ENCODE measurements around the gene CANX.

CANX gene

DNA sequence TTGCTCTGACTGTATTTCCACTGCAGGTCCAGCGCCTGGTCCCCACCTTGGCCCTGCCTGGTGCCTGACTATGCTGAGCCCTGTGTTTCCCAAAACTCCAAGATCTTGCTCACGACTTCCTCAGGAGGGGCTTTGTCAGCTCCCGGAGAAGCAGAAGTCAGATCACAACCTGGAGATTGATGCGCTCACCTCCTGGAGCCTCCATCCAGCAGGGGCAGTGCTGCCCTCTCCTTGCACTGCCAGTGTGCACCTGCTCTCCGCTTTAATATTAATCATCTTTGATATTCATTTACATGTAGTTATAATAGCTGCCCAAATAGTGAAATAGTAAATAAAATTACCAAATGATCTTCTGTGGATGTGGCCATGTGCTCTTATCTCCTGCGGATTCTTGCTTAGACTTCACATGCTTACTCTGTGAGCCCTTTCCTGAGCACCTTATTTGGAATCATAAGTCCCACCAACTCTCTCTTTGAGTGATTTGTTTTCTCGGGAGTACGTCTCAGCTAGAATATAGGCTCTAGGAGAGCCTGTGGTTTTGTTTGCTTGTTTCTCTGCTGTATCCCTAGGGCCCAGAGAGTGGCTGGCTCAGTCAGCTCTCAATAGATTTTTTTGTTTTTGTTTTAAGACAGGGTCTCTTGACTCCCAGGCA lies 51.2 kb downstream of the CANX start:
- DNase-seq (ENCODE audit: low read depth in 2 of 2): no peak

- DNase-seq (ENCODE audit: low read depth in 2 of 2): no peak
These were observed 55.2 kb downstream of the CANX start for GRCh38 chr5:179753971-179754370.

- DNase-seq (ENCODE audit: low read depth in 2 of 2): no peak
These were observed 56.3 kb downstream of the CANX start for GRCh38 chr5:179755022-179755421.

DNA sequence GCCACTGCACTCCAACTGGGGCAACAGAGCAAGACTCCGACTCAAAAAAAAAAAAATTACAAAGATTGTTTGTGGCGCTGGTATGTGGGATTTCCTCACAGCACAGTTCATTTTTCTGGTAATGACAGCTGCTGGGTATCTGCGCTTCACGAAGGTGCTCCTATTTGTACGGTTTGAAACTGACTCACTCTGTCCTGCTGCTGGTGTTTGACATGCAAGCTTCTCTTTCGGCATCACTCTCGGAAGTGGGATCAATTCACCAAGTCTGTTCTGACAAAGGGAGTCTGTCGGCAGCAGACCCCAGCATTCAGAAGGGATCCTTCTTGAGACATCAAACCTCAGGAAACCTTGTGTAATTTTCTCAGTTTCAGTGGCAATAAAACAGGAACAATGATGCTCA lies 60.2 kb downstream of the CANX start:
- DNase-seq (ENCODE audit: low read depth in 2 of 2): no peak

DNA sequence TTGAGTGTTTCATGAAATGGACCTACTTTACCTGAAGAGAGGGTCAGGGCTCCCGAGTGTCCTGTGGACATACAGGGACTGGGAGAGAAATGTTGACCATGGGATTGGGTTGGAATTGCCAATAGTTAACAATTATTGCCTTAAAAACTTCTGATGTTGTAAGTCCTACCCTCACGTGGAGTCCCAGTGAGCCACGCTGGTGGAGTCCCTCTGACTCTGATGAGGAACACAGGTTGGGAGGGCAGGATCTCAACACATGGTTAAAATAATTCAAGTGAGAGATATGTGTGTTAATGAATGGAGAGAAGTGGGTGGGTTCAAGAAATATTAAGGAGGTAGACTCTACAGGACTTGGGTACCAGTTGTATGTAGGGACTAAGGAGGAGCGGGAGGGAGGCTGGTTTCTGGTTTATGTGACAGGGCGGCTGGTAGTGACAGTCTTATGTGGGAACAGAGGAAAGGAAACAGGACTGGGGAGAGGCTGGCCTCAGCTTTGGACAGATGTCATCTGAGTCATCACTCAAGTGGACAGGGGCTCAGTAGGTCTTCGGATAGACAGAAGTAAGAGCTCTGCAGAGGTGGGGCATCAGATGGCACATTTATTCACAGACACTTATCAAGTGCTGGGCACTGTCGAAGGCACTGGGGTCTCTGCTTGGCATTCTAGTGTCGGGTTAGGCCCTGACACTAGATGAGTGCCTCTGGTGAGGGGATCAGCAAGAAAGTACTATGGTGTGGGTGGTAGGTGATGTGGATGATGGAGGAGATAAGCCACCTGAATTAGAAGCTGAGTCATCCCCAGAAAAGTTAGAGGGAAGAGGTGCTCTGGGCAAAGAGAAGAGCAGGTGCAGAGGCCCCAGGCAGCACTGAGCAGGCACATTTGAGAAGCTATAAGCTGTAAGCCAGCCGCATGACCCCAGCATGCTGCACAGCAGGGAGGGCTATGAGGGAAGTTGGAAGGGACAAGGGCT lies 61.1 kb downstream of the CANX start:
- DNase-seq (ENCODE audit: low read depth in 2 of 2): no peak

DNA sequence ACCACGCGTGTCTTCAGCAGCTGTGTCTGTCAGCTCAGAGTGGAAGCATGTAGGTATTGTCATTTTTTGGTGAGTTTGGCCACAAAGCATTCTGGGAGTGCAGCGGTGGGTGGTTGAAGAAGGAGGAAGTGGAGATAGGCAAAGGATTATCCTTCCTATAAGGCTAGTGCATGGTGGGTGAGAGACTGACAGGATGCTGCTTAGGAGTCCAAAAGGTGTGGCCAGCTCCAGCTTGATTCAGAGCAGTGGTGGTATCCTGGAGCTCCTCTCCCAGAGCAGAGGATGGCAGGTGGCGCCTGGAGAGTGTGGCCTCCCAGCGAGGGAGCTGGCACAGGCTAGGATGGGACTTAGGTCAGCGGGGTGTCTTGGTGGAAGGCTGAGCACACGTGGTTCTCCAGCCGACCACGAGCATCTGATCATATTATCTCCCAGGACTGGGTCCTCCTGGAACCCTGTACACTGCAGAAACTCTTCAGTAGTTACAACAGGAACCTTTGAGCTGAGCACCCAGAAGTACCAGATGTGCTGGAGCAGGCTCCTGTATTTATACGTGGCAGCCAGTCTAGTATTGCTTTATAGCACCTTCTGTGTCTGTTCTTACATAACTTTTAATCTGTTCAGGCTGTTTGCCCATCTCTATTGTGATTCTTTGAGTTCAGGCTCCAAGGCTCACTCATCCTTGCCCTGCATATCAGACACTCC lies 63.5 kb downstream of the CANX start:
- no peak for DNase-seq (ENCODE audit: low read depth in 2 of 2)

- DNase-seq (ENCODE audit: low read depth in 2 of 2): no peak
These were observed 64.0 kb downstream of the CANX start for GRCh38 chr5:179762781-179763176.

DNA sequence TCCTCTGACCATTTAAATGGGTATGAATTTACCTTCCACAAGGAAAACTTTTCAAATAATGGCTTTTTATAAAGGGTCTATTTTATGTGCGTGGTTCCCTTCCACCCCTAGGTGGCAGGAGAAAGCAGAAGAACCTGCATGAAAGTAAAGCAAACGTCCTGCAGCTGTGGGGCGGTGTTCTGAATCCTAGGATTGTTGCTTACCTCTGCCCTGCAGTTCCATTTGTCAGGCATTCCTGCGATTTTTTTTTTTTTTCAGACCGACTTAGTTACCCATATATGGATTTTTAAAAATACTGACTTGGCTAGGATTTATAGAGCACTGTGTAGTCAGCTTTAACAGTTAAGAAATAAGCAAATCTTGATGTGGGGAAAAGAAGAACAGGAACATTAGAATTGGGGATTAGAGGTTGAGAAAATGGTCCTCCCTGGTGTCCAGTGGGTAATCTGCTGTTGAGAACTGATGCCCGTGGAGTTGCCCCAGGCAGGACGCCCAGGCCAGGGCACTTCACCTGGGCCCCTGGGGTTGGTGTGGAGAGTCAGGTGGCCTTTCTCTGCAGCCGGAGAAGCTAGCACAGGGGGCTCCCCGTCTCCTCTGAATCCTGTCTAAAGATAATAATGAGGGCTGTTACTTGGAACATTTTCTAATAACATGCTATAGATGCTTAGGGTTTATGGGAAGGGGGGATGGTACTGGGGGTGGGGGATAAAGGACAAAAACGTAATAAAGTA lies 64.6 kb downstream of the CANX start:
- DNase-seq (ENCODE audit: low read depth in 2 of 2): peak; percentile 23 to 26

GRCh38 chr5:179764056-179764455 lies 65.3 kb downstream of the CANX start:
- no peak for DNase-seq (ENCODE audit: low read depth in 2 of 2)

GRCh38 chr5:179765400-179765799 lies 66.6 kb downstream of the CANX start:
- DNase-seq (ENCODE audit: low read depth in 2 of 2): no peak

GRCh38 chr5:179766021-179766725 lies 67.4 kb downstream of the CANX start:
- DNase-seq (ENCODE audit: low read depth in 2 of 2): no peak

DNA sequence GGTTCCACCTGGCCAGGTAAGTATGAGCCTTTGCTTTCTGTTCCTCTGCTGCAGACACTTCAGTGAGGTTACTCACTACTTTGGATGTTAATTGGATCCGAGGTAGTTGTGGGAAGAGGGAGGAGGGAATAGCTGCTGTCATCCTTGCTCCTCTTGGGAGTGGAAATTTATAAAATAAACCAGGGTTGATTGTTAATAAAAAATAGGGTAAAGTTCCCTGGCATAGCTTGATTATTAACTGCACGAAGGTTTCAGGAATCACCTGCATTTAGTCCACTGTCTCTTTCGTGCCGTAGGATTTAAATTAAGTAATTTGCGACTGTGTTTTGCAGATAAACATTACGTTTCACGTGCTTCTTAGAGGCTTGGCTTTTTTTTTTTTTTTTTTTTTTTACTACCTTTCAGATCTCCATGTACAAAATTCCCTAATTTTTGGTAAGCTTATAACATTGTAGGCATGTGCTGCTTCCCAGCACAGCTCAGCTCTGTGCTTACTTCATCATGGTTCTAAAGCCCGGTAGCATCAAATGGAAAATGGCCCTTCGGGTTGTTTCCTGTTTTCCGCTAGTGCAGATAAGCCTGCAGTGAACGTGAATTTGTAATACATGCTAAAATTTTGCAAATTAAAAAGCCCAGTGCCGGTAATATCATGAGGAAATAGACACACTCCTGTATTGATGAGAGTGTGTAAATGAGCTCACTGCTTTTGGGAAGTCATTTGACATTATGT lies 68.1 kb downstream of the CANX start:
- no peak for DNase-seq (ENCODE audit: low read depth in 2 of 2)

GRCh38 chr5:179767496-179768100 lies 68.8 kb downstream of the CANX start:
- no peak for DNase-seq (ENCODE audit: low read depth in 2 of 2)

DNA sequence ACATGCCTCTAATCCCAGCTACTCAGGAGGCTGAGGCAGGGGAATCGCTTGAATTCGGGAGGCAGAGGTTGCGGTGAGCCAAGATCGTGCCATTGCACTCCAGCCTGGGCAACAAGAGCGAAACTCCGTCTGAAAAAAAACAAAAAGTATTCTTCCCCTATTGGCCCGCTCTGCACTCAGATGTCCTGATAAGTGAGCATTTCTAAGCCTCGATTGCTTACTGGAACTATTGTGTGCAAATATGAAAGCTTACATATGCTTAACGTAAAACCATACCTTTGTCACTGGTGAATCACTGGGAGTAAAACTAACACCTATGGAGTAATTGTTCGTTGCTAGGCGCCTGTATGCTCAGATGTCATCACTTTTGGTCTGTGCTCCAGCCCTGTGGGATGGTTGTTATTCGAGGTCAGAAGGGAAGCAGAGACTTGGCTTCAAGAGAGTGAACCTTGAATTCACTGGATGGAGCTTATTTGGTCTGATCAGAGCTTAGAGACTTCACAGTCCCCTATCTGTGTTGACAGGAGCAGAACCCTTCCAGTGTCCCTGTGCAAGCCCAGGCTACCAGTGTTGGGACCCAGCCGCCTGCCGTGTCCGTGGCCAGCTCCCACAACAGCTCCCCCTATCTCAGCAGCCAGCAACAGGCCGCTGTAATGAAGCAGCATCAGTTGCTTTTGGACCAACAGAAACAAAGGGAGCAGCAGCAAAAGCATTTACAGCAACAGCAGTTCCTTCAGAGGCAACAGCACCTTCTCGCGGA lies 69.7 kb downstream of the CANX start:
- DNase-seq (ENCODE audit: low read depth in 2 of 2): no peak

DNA sequence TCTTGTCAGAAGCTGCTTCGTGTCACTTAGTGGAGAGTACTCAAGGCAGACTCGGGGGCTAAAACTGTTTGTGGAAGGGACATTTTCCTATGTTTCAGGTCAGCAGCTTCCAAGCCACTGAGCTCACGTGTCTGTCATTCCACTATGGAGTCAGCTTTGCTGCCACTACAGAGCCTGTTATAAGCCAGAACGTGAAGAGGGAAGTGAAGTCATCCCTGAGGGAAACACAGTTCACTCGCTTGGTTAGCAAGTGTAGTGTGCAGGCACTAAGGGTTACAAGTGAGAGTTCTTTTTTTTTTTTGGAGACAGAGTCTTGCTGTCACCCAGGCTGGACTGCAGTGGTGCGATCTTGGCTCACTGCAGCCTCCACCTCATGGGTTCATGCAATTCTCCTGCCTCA lies 70.5 kb downstream of the CANX start:
- no peak for DNase-seq (ENCODE audit: low read depth in 2 of 2)

DNA sequence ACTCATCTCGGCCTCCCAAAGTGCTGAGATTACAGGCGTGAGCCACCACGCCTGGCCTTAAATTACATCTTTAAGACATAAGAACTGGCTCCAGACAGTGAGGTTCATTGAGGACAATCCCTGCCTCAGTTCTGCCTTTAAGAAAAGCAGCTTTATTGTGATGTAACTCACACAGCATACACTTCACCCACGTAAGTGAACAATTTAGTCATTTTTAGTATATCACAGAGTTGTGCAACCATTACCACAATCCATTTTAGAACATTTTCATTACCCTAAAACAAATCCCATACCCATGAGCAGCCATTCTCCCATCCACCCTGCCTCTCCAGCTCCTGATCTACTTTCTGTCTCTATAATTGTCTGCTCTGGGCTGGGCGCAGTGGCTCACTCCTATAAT lies 71.0 kb downstream of the CANX start:
- no peak for DNase-seq (ENCODE audit: low read depth in 2 of 2)

DNA sequence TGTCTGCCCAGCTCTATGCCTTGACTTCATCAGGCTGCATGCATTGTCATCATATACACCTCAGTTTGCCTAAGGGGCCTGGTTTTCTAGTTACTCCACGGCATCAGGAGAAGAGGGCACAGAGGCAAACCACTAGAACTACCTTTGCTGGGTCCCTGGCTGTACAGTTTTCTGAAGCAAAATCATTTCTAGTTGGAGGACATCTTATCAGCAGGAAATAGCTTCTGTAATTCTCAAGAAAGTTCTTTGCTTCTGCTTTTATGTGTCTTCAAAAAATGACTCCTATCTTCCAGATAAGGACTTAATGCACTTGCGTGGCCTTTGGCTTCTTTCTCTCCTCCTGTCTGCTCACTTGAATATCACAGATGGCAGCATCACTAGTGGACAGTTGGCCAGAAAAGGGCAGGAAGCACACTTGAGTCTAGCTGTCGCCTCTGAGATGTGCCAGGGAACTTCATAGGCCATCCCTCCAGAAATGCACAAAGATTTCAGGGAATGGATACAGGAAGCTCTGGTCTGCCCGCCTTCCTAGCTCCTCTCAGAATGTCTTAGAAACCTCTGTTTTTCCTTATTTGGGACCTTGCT lies 72.6 kb downstream of the CANX start:
- no peak for DNase-seq (ENCODE audit: low read depth in 2 of 2)

DNA sequence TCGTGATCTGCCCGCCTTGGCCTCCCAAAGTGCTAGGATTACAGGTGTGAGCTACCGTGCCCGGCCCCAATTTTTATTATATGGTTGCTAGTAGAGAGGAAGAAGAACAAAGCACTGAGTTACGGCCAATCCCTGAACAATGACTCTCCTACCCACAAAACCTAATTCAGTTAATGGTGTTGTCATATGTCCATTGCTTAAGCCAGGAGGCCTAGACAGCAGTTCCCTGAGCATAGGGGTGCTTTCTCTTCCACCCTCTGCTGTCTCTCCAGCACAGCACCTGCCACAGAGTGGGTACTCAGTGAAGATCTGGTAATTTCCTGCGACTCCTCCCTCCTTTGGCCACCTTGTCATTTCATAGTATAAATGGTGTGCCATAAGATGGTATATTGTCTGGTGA lies 73.6 kb downstream of the CANX start:
- no peak for DNase-seq (ENCODE audit: low read depth in 2 of 2)

DNA sequence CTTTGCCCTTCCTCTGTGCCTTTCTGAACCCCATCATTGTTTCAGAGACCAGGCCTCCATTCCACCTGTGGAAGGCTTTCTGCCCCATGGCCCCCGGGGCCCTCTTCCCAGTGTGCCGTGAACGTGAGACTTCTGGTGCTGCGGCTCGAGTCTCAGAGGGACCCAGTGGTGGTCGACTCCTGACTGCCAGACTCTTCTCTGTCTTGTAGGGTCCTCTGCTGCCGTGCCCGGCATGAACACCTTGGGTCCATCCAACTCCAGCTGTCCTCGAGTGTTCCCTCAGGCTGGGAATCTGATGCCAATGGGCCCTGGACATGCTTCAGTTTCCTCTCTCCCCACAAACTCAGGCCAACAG lies 74.9 kb downstream of the CANX start:
- no peak for DNase-seq (ENCODE audit: low read depth in 2 of 2)

All from stimulated activated CD8-positive, alpha-beta memory T cell treated with anti-CD3 and anti-CD28 coated beads, Interleukin-2, amount 100 ng/mL, for 1 hour (primary cell).